NCI-H146 treated with DMSO at 0.1 percent for 48 hours (cell line): Measurements from ENCODE around the gene GJA4.

Experiments
- DNase-seq: peaks from one replicate; lab custom pipeline; 2025; ENCODE audit not compliant: unreplicated experiment; lab: John Stamatoyannopoulos, UW

GJA4 gene

DNA sequence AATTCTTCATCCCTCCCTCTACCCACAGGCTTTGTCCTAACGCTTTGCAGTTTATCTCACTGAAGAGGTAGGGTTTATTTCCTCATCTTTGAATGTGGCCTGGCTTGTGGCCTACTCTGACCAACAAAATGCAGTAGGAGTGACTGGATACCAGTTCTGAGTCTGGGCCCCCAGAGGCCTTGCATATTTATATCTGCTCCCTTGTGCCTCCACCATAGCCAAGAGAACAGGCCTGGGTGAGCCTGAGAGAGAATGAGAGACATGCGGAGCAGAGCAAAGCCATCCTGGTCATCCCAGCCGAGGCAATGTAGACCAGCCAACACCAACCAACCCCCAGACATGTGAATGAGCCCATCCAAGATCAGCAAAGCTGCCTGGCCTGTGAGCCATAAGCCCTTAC, 36.5 kb downstream of the GJA4 start:
- no peak for DNase-seq

DNA sequence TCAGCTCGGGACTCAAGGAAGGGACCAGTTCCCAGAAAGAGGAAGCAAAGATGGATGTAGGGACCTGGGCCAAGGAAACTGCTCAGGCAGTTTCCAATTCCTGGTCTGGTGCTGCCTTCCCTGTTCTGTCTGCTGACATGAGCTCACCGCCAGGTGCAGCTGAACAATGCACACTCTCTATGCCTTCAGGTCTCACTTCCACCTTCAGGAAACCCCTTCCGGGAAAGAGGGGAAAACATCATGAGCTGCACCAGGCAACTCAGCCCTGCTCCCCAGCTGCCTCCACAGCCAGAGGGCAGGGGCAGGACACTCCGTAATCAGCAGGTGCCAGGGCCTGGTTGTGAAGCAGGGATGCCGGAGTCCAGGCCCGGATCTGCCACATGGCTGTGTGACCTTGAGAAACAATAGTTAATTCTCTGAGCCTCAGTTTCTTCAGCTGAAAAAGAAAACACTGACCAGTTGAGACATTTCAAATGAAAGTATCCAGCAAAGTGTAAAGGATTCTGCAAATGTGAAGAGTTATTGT, 39.0 kb downstream of the GJA4 start:
- DNase-seq = no peak

DNA sequence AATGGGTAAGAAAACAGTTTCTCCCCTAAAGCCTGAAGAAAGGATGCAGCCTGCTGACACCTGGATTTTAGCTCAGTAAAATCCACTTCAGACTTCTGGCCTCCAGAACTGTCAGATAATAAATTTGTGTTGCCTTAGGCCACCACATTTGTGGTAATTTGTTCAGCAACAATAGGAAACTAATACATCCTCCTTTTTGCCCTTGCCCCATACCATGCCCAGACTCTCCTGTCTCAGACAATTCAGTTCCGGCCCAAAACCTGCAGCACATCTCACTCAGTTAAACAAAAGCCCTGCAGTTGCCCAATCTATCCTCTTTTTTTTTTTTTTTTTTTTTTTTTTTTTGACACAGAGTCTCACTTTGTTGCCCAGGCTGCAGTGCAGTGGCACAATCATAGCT, 40.9 kb downstream of the GJA4 start:
- no peak for DNase-seq

DNA sequence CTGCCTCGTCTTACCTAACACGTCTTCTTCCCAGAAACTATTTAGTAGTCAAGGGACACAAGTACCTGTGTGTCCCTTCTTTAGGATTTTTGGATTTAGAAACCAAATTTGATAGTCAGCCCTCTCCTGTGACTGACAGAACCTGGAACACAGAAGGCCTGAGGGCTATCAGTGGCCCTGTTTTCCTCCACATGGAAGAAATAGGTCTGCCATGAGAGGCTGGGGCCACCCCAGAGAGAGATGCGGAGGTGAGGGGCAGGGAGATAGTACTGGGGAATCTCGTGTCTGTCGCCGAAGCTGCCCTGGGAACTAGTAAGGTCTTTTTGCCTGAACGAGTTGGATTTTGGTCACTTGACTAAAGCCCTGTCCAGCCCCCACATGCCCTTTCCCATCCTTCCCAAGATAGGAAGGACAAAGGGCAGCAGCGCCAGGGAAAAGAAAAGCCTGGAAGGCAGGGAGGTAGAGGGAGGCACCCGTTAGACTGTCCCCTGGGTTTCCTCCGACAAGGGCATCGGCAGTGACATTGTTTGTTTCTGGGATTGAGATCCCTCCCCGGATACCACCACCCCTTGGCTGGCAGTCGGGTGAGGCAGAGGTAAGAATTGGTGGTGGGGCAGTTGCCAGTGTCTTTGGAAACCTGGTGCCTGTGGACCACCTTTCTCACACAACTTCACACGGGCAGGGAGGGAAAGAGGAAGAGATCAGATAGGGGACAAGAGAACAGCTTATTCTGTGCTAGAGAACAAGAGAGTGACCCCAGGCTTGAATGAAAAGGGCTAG, 46.9 kb downstream of the GJA4 start:
- no peak for DNase-seq

DNA sequence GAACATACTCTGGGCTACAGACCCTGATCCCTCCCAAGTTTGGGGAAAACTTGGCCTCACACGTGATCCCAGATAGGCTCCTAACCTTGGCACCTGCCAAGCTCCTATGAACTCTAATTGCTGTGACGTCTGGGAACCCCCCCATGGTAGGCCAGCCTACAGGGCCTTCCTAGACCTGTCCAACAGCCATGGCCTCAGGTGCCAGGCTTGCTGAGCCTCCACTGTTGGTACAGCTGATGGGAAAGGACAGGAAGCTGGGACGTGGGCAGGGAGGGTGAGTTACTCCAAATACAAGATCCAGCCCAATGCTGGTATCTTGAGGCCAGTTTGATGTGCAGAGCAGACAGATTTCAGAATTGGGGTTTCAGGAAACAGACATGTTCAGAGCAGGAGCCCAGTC, 47.6 kb downstream of the GJA4 start:
- DNase-seq = no peak

DNA sequence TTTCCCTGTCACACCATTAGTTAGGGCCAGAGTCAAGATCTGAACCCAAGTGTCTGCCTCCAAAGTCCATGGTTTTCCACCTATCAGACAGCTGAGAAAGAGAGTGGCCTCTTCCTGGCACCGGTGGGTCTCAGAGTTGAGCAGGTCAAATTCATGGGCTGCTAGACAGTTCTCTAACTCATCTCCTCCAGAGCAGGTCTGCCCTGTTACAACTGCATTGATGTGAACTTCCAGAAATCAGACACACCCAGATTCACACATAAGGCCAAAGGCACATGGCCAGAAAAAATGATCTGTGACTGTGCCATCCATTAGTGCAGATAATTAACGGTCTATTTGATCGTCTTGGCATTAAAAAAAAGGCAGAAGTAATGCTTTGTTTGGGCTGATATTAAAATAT, 49.3 kb downstream of the GJA4 start:
- DNase-seq = no peak

DNA sequence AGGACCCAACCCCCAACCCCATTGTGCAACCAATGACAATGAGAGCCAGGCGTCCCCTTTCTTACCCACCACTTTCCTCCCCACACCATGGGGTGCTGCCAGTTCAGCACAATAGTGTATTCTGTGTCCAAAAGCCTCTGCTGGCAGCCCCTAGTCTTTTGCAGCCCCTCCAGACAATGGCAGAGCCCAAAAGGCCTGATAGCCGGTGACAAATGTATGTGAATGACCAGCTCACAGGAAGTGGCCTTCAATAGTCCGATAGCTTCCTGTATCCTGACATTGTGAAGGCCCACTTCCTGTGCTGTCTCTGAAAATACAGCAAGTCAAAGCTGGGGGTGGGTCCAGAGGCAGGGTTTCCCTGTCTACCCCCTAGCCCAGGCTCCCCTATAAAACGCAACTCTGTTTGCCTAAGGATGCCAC, 50.2 kb downstream of the GJA4 start:
- no peak for DNase-seq

DNA sequence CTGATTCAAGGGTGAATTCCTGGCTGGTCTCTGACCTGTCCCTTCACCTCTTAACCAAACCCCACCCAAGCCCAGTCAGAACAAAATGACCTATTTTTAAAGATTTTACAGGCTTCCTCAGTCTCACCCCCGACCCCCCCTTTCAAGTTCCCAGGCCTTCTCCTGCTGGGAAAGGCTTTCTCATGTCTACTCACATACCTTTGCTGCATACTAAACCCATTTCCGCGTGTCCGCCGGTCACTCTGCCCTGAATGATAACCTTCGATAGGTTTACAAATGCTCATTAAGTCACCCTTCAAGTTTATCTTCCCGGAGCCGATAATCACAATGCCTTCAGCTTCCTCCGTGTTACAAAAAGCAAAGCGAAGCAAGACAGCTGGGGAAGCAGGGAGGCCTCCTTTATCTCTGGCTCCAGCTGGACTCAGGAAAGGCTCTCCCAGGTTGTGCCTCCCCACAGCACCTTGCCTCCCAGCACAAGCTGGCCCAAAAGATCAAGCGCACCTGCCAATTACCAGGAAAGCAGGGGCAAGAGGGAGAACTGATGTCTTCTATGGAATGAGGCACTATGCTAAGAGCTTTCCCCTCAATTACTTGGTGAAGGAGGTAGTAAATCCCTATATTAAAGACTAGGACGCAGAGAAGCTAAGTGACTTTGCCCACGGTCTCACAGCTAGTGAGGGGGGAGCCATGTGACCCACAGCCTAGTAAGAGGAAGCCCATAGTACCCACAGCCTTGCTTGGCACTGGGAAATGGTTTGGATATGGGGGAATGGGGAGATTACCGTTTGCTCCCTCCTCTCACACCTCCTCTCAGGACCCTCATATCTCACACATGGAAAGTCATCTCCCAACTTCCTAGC, 50.8 kb downstream of the GJA4 start:
- DNase-seq = peak; percentile 32

DNA sequence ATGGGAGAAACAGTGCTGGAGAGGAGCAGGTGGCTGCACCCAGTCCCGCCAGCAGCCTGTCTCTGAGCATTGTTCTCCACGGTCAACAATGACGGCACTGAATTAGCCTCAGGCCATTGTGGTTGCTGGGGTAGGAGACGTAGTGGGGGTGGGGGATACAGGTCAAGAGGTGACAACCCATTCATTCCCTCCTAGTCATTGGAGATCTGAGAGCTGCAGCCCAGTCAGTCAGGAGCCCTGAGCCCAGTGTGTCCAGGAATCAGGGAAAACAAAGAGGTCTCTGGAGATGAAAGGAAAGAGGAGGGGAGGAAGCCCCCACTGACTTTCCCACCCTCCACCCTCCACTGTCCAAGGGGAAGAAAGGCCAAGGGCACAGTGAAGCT, 51.4 kb downstream of the GJA4 start:
- DNase-seq = peak; percentile 77
